Suprapubic skin (tissue), 4 donors: ENCODE results near the gene CCDC200. TPM values are rescaled to one million over a fixed set of nuclear protein-coding genes. Genes with fewer than 3 reads are reported as not detected.
"Not testable (repeated sequence)": the region's sequence is repeated elsewhere in the genome, so short reads cannot be mapped to it uniquely, and the experiment has no call there.

Experiments used
- DNase-seq, 2 donors: peaks; one replicate each; pipeline ENCODE4 v3.0.0-alpha.2; 2019; ENCODE audit warnings: low spot score in 2 of 2
- H3K27ac ChIP-seq: fragments of 200-600 bp; sonication (generic); one replicate; pipeline ENCODE4 v1.5.1; 2019
- H3K27me3 ChIP-seq: fragments of 200-600 bp; sonication (generic); one replicate; pipeline ENCODE4 v1.5.1; 2019
- H3K36me3 ChIP-seq: fragments of 200-600 bp; sonication (generic); one replicate; pipeline ENCODE4 v1.5.1; 2019
- H3K4me1 ChIP-seq: fragments of 200-600 bp; sonication (generic); one replicate; pipeline ENCODE4 v1.5.1; 2019
- H3K4me3 ChIP-seq: fragments of 200-600 bp; sonication (generic); one replicate; pipeline ENCODE4 v1.5.1; 2019; ENCODE audit warnings: mild to moderate bottlenecking
- H3K9me3 ChIP-seq: fragments of 200-600 bp; sonication (generic); one replicate; pipeline ENCODE4 v1.5.1; 2019
- WGBS: methylation state at CpG from one replicate; pipeline ENCODE4 v1.1.5; 2018; 5-methylcytosine and 5-hydroxymethylcytosine counted together
- total RNA-seq, 4 donors: library from RNA; depleted of rRNA; stranded (reverse); fragments of >200 nt; gene quantifications; one replicate each; pipeline ENCODE4 v1.1.0, GENCODE V29; 2016

The CCDC200 gene
- total RNA-seq, result not detected

DNA sequence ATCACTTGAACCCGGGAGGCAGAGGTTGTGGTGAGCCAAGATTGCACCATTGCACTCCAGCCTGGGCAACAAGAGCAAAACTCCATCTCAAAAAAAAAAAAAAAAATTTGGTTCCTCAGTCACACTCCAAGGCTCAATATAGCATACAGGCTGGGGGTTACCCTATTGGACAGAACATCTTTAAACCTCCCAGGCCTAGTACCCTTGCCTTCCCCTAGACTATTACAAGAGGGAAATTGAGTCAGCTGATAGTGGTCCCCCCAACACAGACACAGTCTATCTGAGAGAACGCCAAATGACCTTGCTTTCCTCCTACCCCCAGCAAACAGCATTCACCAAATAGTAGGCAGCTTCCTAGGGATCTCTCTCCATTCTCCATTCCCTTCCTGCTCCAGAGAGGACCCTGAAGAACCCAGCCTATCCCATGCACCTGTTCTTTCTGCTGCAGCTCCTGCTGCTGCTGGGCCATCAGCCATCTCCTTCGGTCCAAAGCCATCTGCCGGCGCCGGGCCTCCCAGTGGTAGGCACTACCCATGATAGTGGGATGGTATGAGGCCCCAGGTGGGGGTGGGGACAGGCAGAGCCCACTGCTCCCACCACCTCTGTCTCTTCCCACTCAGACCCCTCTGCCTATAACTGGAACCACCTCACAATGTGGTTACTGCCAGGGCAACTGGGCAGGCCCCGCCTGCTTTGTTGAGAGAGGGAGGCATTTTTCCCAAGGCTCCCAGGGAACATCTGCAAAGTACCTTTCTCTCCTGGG, at the start of gene CCDC200:
Gene CCDC200, minus strand, starts transcription at position 604 of the 763 bp plus-strand sequence. Its CDS starts 69 bp downstream, at position 535.
- DNase-seq, H3K4me1 ChIP-seq, H3K27me3 ChIP-seq, H3K4me3 ChIP-seq, H3K36me3 ChIP-seq, H3K27ac ChIP-seq, H3K9me3 ChIP-seq: not testable (repeated sequence)
- no CpG with 5 or more reads among the region's 7 CpGs for WGBS

DNA sequence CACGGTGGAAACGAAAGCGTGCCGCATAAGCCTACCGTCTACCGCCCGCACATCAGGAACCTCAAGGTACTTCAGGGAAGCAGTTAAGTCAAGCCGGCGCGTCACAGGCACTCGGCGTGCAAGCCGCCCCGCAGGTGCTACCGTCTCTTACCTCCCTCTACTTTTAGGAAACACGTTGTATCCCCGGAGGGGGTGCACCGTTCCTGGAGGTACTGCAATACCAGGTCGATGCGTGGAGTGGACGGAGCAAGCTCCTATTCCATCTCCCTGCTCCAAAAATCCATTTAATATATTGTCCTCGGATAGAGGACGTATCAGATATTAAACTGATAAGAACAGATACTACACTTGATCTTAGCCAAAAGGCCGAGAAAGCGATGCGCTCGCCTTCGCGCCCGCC, 44.5 kb upstream of the CCDC200 start:
- H3K27me3 ChIP-seq, H3K36me3 ChIP-seq, H3K4me1 ChIP-seq, H3K4me3 ChIP-seq, H3K9me3 ChIP-seq, DNase-seq, H3K27ac ChIP-seq: not testable (repeated sequence)
- no CpG with 5 or more reads among the region's 30 CpGs for WGBS

DNA sequence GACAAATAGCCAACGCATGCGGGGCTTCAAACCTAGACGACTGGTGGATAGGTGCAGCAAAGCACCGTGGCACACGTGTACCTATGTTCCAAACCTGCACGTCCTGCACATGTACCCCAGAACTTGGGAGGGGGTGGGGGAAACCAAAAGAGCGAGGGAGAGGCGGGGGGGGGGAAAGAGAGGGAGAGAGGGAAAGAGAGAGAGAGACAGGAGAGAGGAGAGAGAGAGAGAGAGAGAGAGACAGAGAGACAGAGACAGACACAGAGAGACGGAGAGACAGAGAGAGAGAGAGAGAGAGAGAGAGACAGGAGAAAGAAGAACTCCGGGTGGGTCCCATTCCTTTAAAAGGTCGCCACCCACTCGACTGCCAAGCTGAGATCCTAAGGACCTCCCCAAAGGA, 44.1 kb upstream of the CCDC200 start:
- not testable (repeated sequence) for H3K27me3 ChIP-seq, H3K4me1 ChIP-seq, H3K4me3 ChIP-seq, DNase-seq, H3K9me3 ChIP-seq, H3K27ac ChIP-seq, H3K36me3 ChIP-seq
- no CpG with 5 or more reads among the region's 12 CpGs for WGBS

DNA sequence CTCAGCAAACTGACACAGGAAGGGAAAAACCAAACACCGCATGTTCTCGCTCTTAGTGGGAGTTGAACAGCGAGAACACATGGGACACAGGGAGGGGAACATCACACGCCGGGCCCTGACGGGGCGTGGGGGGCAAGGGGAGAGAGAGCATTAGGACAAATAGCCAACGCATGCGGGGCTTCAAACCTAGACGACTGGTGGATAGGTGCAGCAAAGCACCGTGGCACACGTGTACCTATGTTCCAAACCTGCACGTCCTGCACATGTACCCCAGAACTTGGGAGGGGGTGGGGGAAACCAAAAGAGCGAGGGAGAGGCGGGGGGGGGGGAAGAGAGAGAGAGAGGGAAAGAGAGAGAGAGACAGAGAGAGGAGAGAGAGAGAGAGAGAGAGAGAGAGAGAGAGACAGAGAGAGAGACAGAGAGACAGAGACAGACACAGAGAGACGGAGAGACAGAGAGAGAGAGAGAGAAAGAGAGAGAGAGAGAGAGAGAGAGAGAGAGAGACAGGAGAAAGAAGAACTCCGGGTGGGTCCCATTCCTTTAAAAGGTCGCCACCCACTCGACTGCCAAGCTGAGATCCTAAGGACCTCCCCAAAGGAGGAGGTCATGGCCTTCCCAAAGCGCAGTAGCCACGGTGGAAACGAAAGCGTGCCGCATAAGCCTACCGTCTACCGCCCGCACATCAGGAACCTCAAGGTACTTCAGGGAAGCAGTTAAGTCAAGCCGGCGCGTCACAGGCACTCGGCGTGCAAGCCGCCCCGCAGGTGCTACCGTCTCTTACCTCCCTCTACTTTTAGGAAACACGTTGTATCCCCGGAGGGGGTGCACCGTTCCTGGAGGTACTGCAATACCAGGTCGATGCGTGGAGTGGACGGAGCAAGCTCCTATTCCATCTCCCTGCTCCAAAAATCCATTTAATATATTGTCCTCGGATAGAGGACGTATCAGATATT, 42.4 kb upstream of the CCDC200 start:
- H3K27me3 ChIP-seq, H3K27ac ChIP-seq, H3K4me1 ChIP-seq, H3K4me3 ChIP-seq, H3K9me3 ChIP-seq, DNase-seq, H3K36me3 ChIP-seq: not testable (repeated sequence)
- no CpG with 5 or more reads among the region's 43 CpGs for WGBS

DNA sequence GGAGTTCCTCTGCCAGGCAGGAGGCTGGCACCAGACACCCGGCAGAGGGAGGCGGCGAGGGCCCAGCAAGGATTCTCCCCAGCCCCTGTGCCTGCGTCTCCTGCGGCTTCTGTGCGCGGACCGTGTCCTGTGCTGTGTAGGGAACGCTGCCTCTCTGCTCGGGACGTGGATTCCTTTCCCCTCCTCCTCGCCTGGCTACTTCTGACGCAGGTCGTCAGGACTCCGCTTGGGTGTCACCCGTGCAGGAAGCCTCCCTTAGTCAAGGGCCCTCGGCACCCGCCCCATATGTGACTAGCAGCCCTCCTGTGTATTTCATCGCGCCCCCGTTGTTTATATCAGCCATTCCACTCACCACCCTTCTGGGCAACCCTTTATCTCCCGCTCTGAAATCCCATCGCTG, 18.0 kb upstream of the CCDC200 start:
- not testable (repeated sequence) for H3K4me1 ChIP-seq, H3K9me3 ChIP-seq, H3K36me3 ChIP-seq, DNase-seq, H3K27me3 ChIP-seq
- 19% methylated on average over 18 of the region's 23 CpGs for WGBS
- peak overlapping the region; percentile 76 for H3K27ac ChIP-seq
- peak overlapping the region; percentile 38 for H3K4me3 ChIP-seq

DNA sequence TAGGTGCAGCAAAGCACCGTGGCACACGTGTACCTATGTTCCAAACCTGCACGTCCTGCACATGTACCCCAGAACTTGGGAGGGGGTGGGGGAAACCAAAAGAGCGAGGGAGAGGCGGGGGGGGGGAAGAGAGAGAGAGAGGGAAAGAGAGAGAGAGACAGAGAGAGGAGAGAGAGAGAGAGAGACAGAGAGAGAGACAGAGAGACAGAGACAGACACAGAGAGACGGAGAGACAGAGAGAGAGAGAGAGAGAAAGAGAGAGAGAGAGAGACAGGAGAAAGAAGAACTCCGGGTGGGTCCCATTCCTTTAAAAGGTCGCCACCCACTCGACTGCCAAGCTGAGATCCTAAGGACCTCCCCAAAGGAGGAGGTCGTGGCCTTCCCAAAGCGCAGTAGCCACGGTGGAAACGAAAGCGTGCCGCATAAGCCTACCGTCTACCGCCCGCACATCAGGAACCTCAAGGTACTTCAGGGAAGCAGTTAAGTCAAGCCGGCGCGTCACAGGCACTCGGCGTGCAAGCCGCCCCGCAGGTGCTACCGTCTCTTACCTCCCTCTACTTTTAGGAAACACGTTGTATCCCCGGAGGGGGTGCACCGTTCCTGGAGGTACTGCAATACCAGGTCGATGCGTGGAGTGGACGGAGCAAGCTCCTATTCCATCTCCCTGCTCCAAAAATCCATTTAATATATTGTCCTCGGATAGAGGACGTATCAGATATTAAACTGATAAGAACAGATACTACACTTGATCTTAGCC, 12.4 kb upstream of the CCDC200 start:
- not testable (repeated sequence) for DNase-seq, H3K27me3 ChIP-seq, H3K4me1 ChIP-seq, H3K9me3 ChIP-seq, H3K27ac ChIP-seq, H3K4me3 ChIP-seq, H3K36me3 ChIP-seq
- no CpG with 5 or more reads among the region's 34 CpGs for WGBS

DNA sequence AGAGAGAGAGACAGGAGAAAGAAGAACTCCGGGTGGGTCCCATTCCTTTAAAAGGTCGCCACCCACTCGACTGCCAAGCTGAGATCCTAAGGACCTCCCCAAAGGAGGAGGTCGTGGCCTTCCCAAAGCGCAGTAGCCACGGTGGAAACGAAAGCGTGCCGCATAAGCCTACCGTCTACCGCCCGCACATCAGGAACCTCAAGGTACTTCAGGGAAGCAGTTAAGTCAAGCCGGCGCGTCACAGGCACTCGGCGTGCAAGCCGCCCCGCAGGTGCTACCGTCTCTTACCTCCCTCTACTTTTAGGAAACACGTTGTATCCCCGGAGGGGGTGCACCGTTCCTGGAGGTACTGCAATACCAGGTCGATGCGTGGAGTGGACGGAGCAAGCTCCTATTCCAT, 11.2 kb upstream of the CCDC200 start:
- H3K27me3 ChIP-seq, result not testable (repeated sequence)
- no CpG with 5 or more reads among the region's 26 CpGs for WGBS

DNA sequence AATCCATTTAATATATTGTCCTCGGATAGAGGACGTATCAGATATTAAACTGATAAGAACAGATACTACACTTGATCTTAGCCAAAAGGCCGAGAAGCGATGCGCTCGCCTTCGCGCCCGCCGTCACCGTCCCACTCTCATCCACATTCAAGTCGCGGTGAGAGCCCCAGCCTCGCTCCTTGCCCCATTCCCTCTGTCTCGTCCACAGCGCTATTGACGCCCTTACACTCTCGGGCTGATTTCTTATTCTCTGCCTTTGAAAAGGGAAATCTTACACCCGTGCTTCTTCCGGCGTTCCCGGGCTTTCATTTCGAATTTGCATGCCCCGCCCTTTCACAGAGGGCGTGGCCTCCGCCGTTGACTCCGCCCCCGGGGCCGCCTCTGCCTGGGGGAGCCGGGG, 5.5 kb upstream of the CCDC200 start, which contains the start of gene RNU2-1:
Gene RNU2-1, minus strand, starts transcription at position 101 of the 400 bp plus-strand sequence.
- H3K4me1 ChIP-seq, DNase-seq, H3K9me3 ChIP-seq, H3K36me3 ChIP-seq, H3K27me3 ChIP-seq, H3K4me3 ChIP-seq, H3K27ac ChIP-seq: not testable (repeated sequence)
- WGBS, result no CpG with 5 or more reads among the region's 31 CpGs

More for the DNA sequence above, 11.2 kb upstream of the CCDC200 start:
- not testable (repeated sequence) for H3K9me3 ChIP-seq, DNase-seq, H3K36me3 ChIP-seq, H3K4me1 ChIP-seq, H3K27ac ChIP-seq, H3K4me3 ChIP-seq

DNA sequence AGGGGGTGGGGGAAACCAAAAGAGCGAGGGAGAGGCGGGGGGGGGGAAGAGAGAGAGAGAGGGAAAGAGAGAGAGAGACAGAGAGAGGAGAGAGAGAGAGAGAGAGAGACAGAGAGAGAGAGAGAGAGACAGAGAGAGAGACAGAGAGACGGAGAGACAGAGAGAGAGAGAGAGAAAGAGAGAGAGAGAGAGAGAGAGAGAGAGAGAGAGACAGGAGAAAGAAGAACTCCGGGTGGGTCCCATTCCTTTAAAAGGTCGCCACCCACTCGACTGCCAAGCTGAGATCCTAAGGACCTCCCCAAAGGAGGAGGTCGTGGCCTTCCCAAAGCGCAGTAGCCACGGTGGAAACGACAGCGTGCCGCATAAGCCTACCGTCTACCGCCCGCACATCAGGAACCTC, 4.8 kb upstream of the CCDC200 start:
- WGBS, result no CpG with 5 or more reads among the region's 15 CpGs
- H3K4me1 ChIP-seq, H3K27ac ChIP-seq, H3K27me3 ChIP-seq, DNase-seq, H3K9me3 ChIP-seq, H3K36me3 ChIP-seq, H3K4me3 ChIP-seq: not testable (repeated sequence)

DNA sequence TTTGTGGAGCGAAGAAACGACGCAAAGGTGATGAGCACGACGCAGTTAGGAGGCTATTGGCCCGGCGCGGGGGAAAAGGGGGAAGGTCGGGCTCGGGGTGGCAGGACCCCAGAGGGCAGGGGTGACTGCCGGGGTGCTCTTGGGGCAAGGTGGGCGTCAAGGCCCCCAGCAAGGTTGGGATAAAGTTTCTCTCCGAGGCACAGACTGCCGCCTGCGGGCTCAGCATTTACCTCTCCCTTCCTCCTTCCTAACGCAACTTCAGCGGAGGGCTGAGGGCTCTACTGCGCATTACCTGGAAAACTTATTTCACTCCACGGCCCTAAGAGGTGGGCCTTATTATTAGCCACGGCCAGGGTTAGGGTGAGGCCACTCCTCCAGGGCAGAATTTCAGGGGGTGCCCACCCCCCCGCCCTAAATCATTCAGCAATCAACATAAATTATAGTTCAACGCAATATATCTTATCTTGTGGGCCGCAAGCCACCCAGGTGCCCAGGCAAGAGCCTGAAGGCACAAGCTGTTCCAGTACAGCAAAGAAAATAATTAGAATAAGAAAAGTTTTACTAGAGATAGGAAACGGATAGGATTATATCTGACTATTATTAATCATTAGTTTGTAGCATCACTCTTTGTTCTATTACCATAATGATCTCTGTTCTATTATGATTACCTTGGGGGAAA, 3.7 kb upstream of the CCDC200 start:
- not testable (repeated sequence) for H3K36me3 ChIP-seq, H3K9me3 ChIP-seq, H3K27me3 ChIP-seq, H3K4me1 ChIP-seq
- 64% methylated on average over 19 of the region's 24 CpGs for WGBS
- DNase-seq, result peak; percentile 86 to 89
- H3K4me3 ChIP-seq, result peak overlapping the region; percentile 7
- H3K27ac ChIP-seq, result peak overlapping the region; percentile 1

DNA sequence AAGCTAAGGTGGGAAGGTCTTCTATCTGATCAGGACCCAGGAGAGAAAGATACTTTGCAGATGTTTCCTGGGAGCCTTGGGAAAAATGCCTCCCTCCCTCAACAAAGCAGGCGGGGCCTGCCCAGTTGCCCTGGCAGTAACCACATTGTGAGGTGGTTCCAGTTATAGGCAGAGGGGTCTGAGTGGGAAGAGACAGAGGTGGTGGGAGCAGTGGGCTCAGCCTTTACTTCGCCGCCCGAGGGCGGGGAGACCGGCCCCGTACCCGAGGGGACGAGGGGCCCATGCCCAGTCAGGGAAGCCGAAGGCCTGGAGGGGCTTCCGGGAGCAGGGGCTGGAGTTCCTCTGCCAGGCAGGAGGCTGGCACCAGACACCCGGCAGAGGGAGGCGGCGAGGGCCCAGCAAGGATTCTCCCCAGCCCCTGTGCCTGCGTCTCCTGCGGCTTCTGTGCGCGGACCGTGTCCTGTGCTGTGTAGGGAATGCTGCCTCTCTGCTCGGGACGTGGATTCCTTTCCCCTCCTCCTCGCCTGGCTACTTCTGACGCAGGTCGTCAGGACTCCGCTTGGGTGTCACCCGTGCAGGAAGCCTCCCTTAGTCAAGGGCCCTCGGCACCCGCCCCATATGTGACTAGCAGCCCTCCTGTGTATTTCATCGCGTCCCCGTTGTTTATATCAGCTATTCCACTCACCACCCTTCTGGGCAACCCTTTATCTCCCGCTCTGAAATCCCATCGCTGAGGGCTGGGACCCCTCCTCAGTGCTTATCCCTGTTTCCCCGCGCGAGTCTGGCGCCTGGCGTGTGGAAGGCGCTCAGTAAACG, 3.0 kb upstream of the CCDC200 start:
- not testable (repeated sequence) for H3K9me3 ChIP-seq, H3K36me3 ChIP-seq, H3K4me1 ChIP-seq, H3K27me3 ChIP-seq
- Histone ChIP-seq H3K4me3 (peak overlapping the region; percentile 7), H3K27ac (peak overlapping the region; percentile 1)
- WGBS, result 68% methylated on average over 13 of the region's 40 CpGs
- DNase-seq, result peak; percentile 29 to 46
